Keratinocyte (primary cell): ENCODE results near the gene SCFD1.

Source experiments
- CTCF ChIP-seq, 3 experiments: IDR thresholded peaks in 1 of 3; conservative IDR thresholded peaks in 1 of 3; optimal IDR thresholded peaks in 1 of 3; 2 replicates in 2 of 3; 3 replicates in 1 of 3; pipeline versions ENCODE3 to v1.5.1; 2011; ENCODE audit warnings: low read length in 3 of 3, mild to moderate bottlenecking in 3 of 3, moderate library complexity in 2 of 3, control low read depth in 1 of 3, inconsistent platforms in 1 of 3; ENCODE audit not compliant: insufficient read depth in 2 of 3; ENCODE audit errors: extremely low read depth in 1 of 3
- EZH2 ChIP-seq: IDR thresholded peaks from one replicate; pipeline ENCODE4 v1.6.1; 2012; ENCODE audit warnings: inconsistent platforms, mild to moderate bottlenecking, low read length, moderate library complexity

- TF ChIP-seq CTCF (optimal IDR thresholded peaks at IDR 0.05 in 1 of 3, IDR thresholded peaks at IDR 0.05 in 1 of 3, conservative IDR thresholded peaks at IDR 0.05 in 1 of 3; ENCODE audit: extremely low read depth in 1 of 3, insufficient read depth in 2 of 3, low read length in 3 of 3) (no peak), EZH2 (no peak)
These were observed 48.8 kb upstream of the SCFD1 start for GRCh38 chr14:30573226-30573814.
